ENCODE results near the gene TSPAN11.
A peak's percentile ranks its signal among the peaks of the same experiment; 100 is the strongest.
"Not testable (repeated sequence)": the region's sequence is repeated elsewhere in the genome, so short reads cannot be mapped to it uniquely, and the experiment has no call there.

The TSPAN11 gene

GRCh38 chr12:31009976-31010375, 83.4 kb downstream of the TSPAN11 start:
- no peak for TF ChIP-seq GATA1 (IDR thresholded peaks at IDR 0.05; ENCODE audit: low read depth, low read length)
- no peak for TF ChIP-seq POLR2A (IDR thresholded peaks at IDR 0.05; ENCODE audit: low read length)

GRCh38 chr12:31011336-31011735, 84.8 kb downstream of the TSPAN11 start:
- DNase-seq: no peak
- no peak for TF ChIP-seq GATA1 (IDR thresholded peaks at IDR 0.05; ENCODE audit: low read depth, low read length)
- no peak for TF ChIP-seq POLR2A (IDR thresholded peaks at IDR 0.05; ENCODE audit: low read length)

More at GRCh38 chr12:31009976-31010375, 83.4 kb downstream of the TSPAN11 start:
- DNase-seq: no peak

GRCh38 chr12:31011746-31012566, 85.4 kb downstream of the TSPAN11 start:
- no peak for TF ChIP-seq GATA1 (IDR thresholded peaks at IDR 0.05; ENCODE audit: low read depth, low read length)
- TF ChIP-seq POLR2A (IDR thresholded peaks at IDR 0.05; ENCODE audit: low read length): no peak
- DNase-seq: peak in 1 of 2 experiments; percentile 3

- not testable (repeated sequence) for DNase-seq
These were observed 86.0 kb downstream of the TSPAN11 start for GRCh38 chr12:31012567-31012891.

- no peak for DNase-seq
- no peak for TF ChIP-seq GATA1 (IDR thresholded peaks at IDR 0.05; ENCODE audit: low read depth, low read length)
- no peak for TF ChIP-seq POLR2A (IDR thresholded peaks at IDR 0.05; ENCODE audit: low read length)
These were observed 88.7 kb downstream of the TSPAN11 start for GRCh38 chr12:31015215-31015614.

GRCh38 chr12:31016057-31016456, 89.5 kb downstream of the TSPAN11 start:
- no peak for TF ChIP-seq POLR2A (IDR thresholded peaks at IDR 0.05; ENCODE audit: low read length)
- no peak for TF ChIP-seq GATA1 (IDR thresholded peaks at IDR 0.05; ENCODE audit: low read depth, low read length)

GRCh38 chr12:31017535-31017934, 91.0 kb downstream of the TSPAN11 start:
- TF ChIP-seq GATA1 (IDR thresholded peaks at IDR 0.05; ENCODE audit: low read depth, low read length) (no peak), POLR2A (IDR thresholded peaks at IDR 0.05; ENCODE audit: low read length) (no peak)
- DNase-seq: no peak

More at GRCh38 chr12:31016057-31016456, 89.5 kb downstream of the TSPAN11 start:
- DNase-seq: no peak

GRCh38 chr12:31018106-31018789, 91.7 kb downstream of the TSPAN11 start:
- no peak for DNase-seq
- TF ChIP-seq POLR2A (IDR thresholded peaks at IDR 0.05; ENCODE audit: low read length) (no peak), GATA1 (IDR thresholded peaks at IDR 0.05; ENCODE audit: low read depth, low read length) (no peak)

- no peak for DNase-seq
These were observed 92.4 kb downstream of the TSPAN11 start for GRCh38 chr12:31018790-31019505.

GRCh38 chr12:31019561-31019960, 93.0 kb downstream of the TSPAN11 start:
- no peak for DNase-seq
- TF ChIP-seq POLR2A (IDR thresholded peaks at IDR 0.05; ENCODE audit: low read length) (no peak), GATA1 (IDR thresholded peaks at IDR 0.05; ENCODE audit: low read depth, low read length) (no peak)

More at GRCh38 chr12:31018790-31019505, 92.4 kb downstream of the TSPAN11 start:
- TF ChIP-seq POLR2A (IDR thresholded peaks at IDR 0.05; ENCODE audit: low read length): no peak
- TF ChIP-seq GATA1 (IDR thresholded peaks at IDR 0.05; ENCODE audit: low read depth, low read length): no peak

- TF ChIP-seq GATA1 (IDR thresholded peaks at IDR 0.05; ENCODE audit: low read depth, low read length): no peak
- TF ChIP-seq POLR2A (IDR thresholded peaks at IDR 0.05; ENCODE audit: low read length): no peak
- DNase-seq: no peak
These were observed 93.4 kb downstream of the TSPAN11 start for GRCh38 chr12:31019976-31020375.

- no peak for TF ChIP-seq GATA1 (IDR thresholded peaks at IDR 0.05; ENCODE audit: low read depth, low read length)
- no peak for TF ChIP-seq POLR2A (IDR thresholded peaks at IDR 0.05; ENCODE audit: low read length)
- no peak for DNase-seq
These were observed 94.0 kb downstream of the TSPAN11 start for GRCh38 chr12:31020385-31021166.

- TF ChIP-seq POLR2A (IDR thresholded peaks at IDR 0.05; ENCODE audit: low read length): no peak
- no peak for DNase-seq
These were observed 94.6 kb downstream of the TSPAN11 start for GRCh38 chr12:31021181-31021580.
